ENCODE results near the gene SETD1B. TPM values are rescaled to one million over a fixed set of nuclear protein-coding genes. Genes with fewer than 3 reads are reported as not detected.

Gene SETD1B
- total RNA-seq, 2 experiments from 2014 or later, result 26.5 to 26.9 TPM

- peaks cover 40% of the 10 kb centered on the region for H3K4me1 Mint-ChIP-seq
- DNase-seq, result peak; percentile 64
- ChIA-PET CTCF (interaction anchor here (1.1 to 19.6 kb wide), 8 partner anchors 7 to 119 kb away, joined by 3 to 683 read pairs (median 4); partner anchors contain the start of genes CFAP251, PSMD9, RHOF and SETD1B), POLR2A (interaction anchor here (0.9 to 32.8 kb wide), 5 partner anchors 1 to 89 kb away, joined by 3 to 1170 read pairs (median 4); partner anchors contain the start of genes PSMD9, RHOF and SETD1B)
- H3K27me3 Mint-ChIP-seq, result no peaks in the 10 kb centered on the region
- H3K4me3 Mint-ChIP-seq, result peak overlapping the region; percentile 84
- H3K27ac Mint-ChIP-seq, result peak overlapping the region; percentile 92
- H3K9me3 Mint-ChIP-seq, result no peaks in the 10 kb centered on the region
- peaks cover 44% of the 10 kb centered on the region for H3K36me3 Mint-ChIP-seq (ENCODE audit: low read depth)
Observed at GRCh38 chr12:121799156-121799841, 4.5 kb upstream of the SETD1B start.

GRCh38 chr12:121799842-121800693 lies 3.7 kb upstream of the SETD1B start:
- H3K36me3 Mint-ChIP-seq (ENCODE audit: low read depth), result peaks cover 46% of the 10 kb centered on the region
- ChIA-PET CTCF (interaction anchor here (1.1 to 19.6 kb wide), 5 partner anchors 7 to 92 kb away, joined by 3 to 683 read pairs (median 4); partner anchors contain the start of genes PSMD9, RHOF and SETD1B), POLR2A (interaction anchor here (0.9 to 32.8 kb wide), 8 partner anchors 1 to 701 kb away, joined by 3 to 1170 read pairs (median 12); partner anchors contain the start of genes ORAI1, PSMD9, RHOF and SETD1B)
- H3K4me3 Mint-ChIP-seq, result peak overlapping the region; percentile 84
- peak overlapping the region; percentile 92 for H3K27ac Mint-ChIP-seq
- no peaks in the 10 kb centered on the region for H3K9me3 Mint-ChIP-seq
- peak; percentile 87 for DNase-seq
- H3K4me1 Mint-ChIP-seq, result peaks cover 32% of the 10 kb centered on the region
- H3K27me3 Mint-ChIP-seq, result no peaks in the 10 kb centered on the region

GRCh38 chr12:121800694-121801594 lies 2.9 kb upstream of the SETD1B start:
- DNase-seq, result peak; percentile 81
- peaks cover 49% of the 10 kb centered on the region for H3K36me3 Mint-ChIP-seq (ENCODE audit: low read depth)
- peak overlapping the region; percentile 100 for H3K27ac Mint-ChIP-seq
- no peaks in the 10 kb centered on the region for H3K27me3 Mint-ChIP-seq
- peak overlapping the region; percentile 81 for H3K4me3 Mint-ChIP-seq
- peaks cover 30% of the 10 kb centered on the region for H3K4me1 Mint-ChIP-seq
- H3K9me3 Mint-ChIP-seq, result no peaks in the 10 kb centered on the region
- ChIA-PET CTCF (interaction anchor here (0.6 to 14.5 kb wide), 5 partner anchors 10 to 302 kb away, joined by 3 to 683 read pairs (median 12); partner anchors contain the start of genes PSMD9 and RHOF), POLR2A (interaction anchor here (0.8 to 32.8 kb wide), 17 partner anchors 0 to 700 kb away, joined by 3 to 1170 read pairs (median 4); partner anchors contain the start of genes ORAI1, PSMD9, RHOF and RNF34)

- H3K4me1 Mint-ChIP-seq, result peaks cover 35% of the 10 kb centered on the region
- CTCF ChIA-PET, result interaction anchor here (0.6 to 14.5 kb wide), 5 partner anchors 10 to 303 kb away, joined by 3 to 683 read pairs (median 12); partner anchors contain the start of genes PSMD9 and RHOF
Observed at GRCh38 chr12:121801595-121802484, 2.0 kb upstream of the SETD1B start.

GRCh38 chr12:121802485-121802842 lies 1.3 kb upstream of the SETD1B start:
- Mint-ChIP-seq H3K4me3 (peak overlapping the region; percentile 81), H3K27ac (peak overlapping the region; percentile 100)

More at GRCh38 chr12:121801595-121802484, 2.0 kb upstream of the SETD1B start:
- peak; percentile 53 for DNase-seq
- POLR2A ChIA-PET, result interaction anchor here (0.9 to 32.8 kb wide), 20 partner anchors 1 to 1601 kb away, joined by 3 to 1170 read pairs (median 4); partner anchors contain the start of genes PSMD9, RHOF, RNF34 and RPLP0
- H3K27ac Mint-ChIP-seq, result peak overlapping the region; percentile 100
- peaks cover 56% of the 10 kb centered on the region for H3K36me3 Mint-ChIP-seq (ENCODE audit: low read depth)
- peak overlapping the region; percentile 81 for H3K4me3 Mint-ChIP-seq
- no peaks in the 10 kb centered on the region for H3K9me3 Mint-ChIP-seq
- no peaks in the 10 kb centered on the region for H3K27me3 Mint-ChIP-seq

GRCh38 chr12:121802843-121803698 lies 738 bp upstream of the SETD1B start:
- Mint-ChIP-seq H3K36me3 (ENCODE audit: low read depth) (peaks cover 52% of the 10 kb centered on the region), H3K27me3 (no peaks in the 10 kb centered on the region), H3K9me3 (no peaks in the 10 kb centered on the region), H3K27ac (peak overlapping the region; percentile 100), H3K4me3 (peak overlapping the region; percentile 81), H3K4me1 (peaks cover 36% of the 10 kb centered on the region)
- peak; percentile 92 for DNase-seq
- POLR2A ChIA-PET, result interaction anchor here (0.5 to 32.8 kb wide), 17 partner anchors 2 to 1602 kb away, joined by 3 to 1170 read pairs (median 4); partner anchors contain the start of genes PSMD9, RHOF, RNF34 and RPLP0
- CTCF ChIA-PET, result interaction anchor here (2.1 to 14.5 kb wide), 4 partner anchors 8 to 86 kb away, joined by 5 to 683 read pairs (median 26); partner anchors contain the start of genes PSMD9 and RHOF

More at GRCh38 chr12:121802485-121802842, 1.3 kb upstream of the SETD1B start:
- Mint-ChIP-seq H3K27me3 (no peaks in the 10 kb centered on the region), H3K9me3 (no peaks in the 10 kb centered on the region), H3K4me1 (peaks cover 37% of the 10 kb centered on the region), H3K36me3 (ENCODE audit: low read depth) (peaks cover 56% of the 10 kb centered on the region)
- no peak for DNase-seq
- POLR2A ChIA-PET, result interaction anchor here (0.8 to 32.8 kb wide), 16 partner anchors 2 to 1601 kb away, joined by 3 to 1170 read pairs (median 6); partner anchors contain the start of genes PSMD9, RHOF, RNF34 and RPLP0
- CTCF ChIA-PET, result interaction anchor here (2.1 to 14.5 kb wide), 4 partner anchors 9 to 87 kb away, joined by 5 to 683 read pairs (median 26); partner anchors contain the start of genes PSMD9 and RHOF

- CTCF ChIA-PET, result interaction anchor here (0.6 to 14.5 kb wide), 5 partner anchors 14 to 114 kb away, joined by 3 to 683 read pairs (median 4); partner anchors contain the start of genes CFAP251, PSMD9, RHOF and TMEM120B
Observed at GRCh38 chr12:121804417-121805111, 755 bp downstream of the SETD1B start.

GRCh38 chr12:121805171-121806008 lies 1.6 kb downstream of the SETD1B start:
- DNase-seq, result no peak
- Mint-ChIP-seq H3K27me3 (no peaks in the 10 kb centered on the region), H3K4me1 (peaks cover 33% of the 10 kb centered on the region), H3K27ac (peak overlapping the region; percentile 98), H3K36me3 (ENCODE audit: low read depth) (peaks cover 57% of the 10 kb centered on the region), H3K4me3 (peak overlapping the region; percentile 95), H3K9me3 (no peaks in the 10 kb centered on the region)
- ChIA-PET CTCF (interaction anchor here (0.6 to 14.5 kb wide), 5 partner anchors 15 to 113 kb away, joined by 3 to 683 read pairs (median 4); partner anchors contain the start of genes CFAP251, PSMD9, RHOF and TMEM120B), POLR2A (interaction anchor here (0.8 to 27.1 kb wide), 6 partner anchors 10 to 695 kb away, joined by 3 to 1170 read pairs (median 6); partner anchors contain the start of genes PSMD9, RHOF, TMEM120B and ZCCHC8)

More at GRCh38 chr12:121804417-121805111, 755 bp downstream of the SETD1B start:
- POLR2A ChIA-PET, result interaction anchor here (1.2 to 27.1 kb wide), 6 partner anchors 17 to 696 kb away, joined by 3 to 1170 read pairs (median 6); partner anchors contain the start of genes PSMD9, RHOF, TMEM120B and ZCCHC8
- peak overlapping the region; percentile 95 for H3K4me3 Mint-ChIP-seq
- peaks cover 53% of the 10 kb centered on the region for H3K36me3 Mint-ChIP-seq (ENCODE audit: low read depth)
- peaks cover 32% of the 10 kb centered on the region for H3K4me1 Mint-ChIP-seq
- no peaks in the 10 kb centered on the region for H3K9me3 Mint-ChIP-seq
- no peaks in the 10 kb centered on the region for H3K27me3 Mint-ChIP-seq
- peak overlapping the region; percentile 98 for H3K27ac Mint-ChIP-seq
- DNase-seq, result peak; percentile 56
